Measurements from ENCODE around the gene MTHFD1L. TPM values are rescaled to one million over a fixed set of nuclear protein-coding genes. Genes with fewer than 3 reads are reported as not detected.

Gene MTHFD1L
- total and polyA plus RNA-seq, 2 donors from 2014 or later = 4.7 to 39.6 TPM

- H3K9me3 ChIP-seq (ENCODE audit: control insufficient read depth in 2 of 3, insufficient read depth in 1 of 3, low read length in 3 of 3) = no peaks in the 10 kb centered on the region
- H3K27me3 ChIP-seq (ENCODE audit: control insufficient read depth, insufficient read depth, low read length) = no peaks in the 10 kb centered on the region
- DNase-seq = peak in 1 of 5 donors; percentile 80
- peaks cover 0 to 8% (median 2%) of the 10 kb centered on the region in 3 donors for H3K4me1 ChIP-seq (ENCODE audit: control insufficient read depth in 2 of 3, insufficient read depth in 2 of 3, low read depth in 1 of 3, low read length in 3 of 3)
- FAIRE-seq = no peak
- intact Hi-C loops (cut with DNase I) = no loop called here
- no peak overlapping the region for H3K27ac ChIP-seq (ENCODE audit: low read depth in 2 of 2, low read length in 2 of 2)
- TF ChIP-seq, protein P1, sequence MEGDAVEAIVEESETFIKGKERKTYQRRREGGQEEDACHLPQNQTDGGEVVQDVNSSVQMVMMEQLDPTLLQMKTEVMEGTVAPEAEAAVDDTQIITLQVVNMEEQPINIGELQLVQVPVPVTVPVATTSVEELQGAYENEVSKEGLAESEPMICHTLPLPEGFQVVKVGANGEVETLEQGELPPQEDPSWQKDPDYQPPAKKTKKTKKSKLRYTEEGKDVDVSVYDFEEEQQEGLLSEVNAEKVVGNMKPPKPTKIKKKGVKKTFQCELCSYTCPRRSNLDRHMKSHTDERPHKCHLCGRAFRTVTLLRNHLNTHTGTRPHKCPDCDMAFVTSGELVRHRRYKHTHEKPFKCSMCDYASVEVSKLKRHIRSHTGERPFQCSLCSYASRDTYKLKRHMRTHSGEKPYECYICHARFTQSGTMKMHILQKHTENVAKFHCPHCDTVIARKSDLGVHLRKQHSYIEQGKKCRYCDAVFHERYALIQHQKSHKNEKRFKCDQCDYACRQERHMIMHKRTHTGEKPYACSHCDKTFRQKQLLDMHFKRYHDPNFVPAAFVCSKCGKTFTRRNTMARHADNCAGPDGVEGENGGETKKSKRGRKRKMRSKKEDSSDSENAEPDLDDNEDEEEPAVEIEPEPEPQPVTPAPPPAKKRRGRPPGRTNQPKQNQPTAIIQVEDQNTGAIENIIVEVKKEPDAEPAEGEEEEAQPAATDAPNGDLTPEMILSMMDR (IDR thresholded peaks at IDR 0.05; ENCODE audit: borderline replicate concordance, extremely low read depth, insufficient read depth) = no peak
- H3K36me3 ChIP-seq (ENCODE audit: control insufficient read depth in 2 of 3, insufficient read depth in 3 of 3, low read length in 3 of 3) = no peaks in the 10 kb centered on the region
- H3K9ac ChIP-seq (ENCODE audit: low read length in 3 of 3) = no peak overlapping the region
- no peak overlapping the region for H3K4me3 ChIP-seq (ENCODE audit: low read length in 3 of 3)
Observed at GRCh38 chr6:151140767-151141166, 275.3 kb downstream of the MTHFD1L start.

GRCh38 chr6:151141685-151142084 is 276.2 kb downstream of the MTHFD1L start:
- H3K9ac ChIP-seq (ENCODE audit: low read length in 3 of 3) = no peak overlapping the region
- no peaks in the 10 kb centered on the region for H3K27me3 ChIP-seq (ENCODE audit: control insufficient read depth, insufficient read depth, low read length)
- no peaks in the 10 kb centered on the region for H3K9me3 ChIP-seq (ENCODE audit: control insufficient read depth in 2 of 3, insufficient read depth in 1 of 3, low read length in 3 of 3)
- intact Hi-C loops (cut with DNase I) = no loop called here
- FAIRE-seq (no peak), DNase-seq (peak in 2 of 5 donors; percentile 42 to 79)
- TF ChIP-seq, protein P1 (IDR thresholded peaks at IDR 0.05; ENCODE audit: borderline replicate concordance, extremely low read depth, insufficient read depth) = no peak
- peak overlapping the region; percentile 14 to 68 for H3K27ac ChIP-seq (ENCODE audit: low read depth in 2 of 2, low read length in 2 of 2)
- peaks cover 0 to 2% (median 1%) of the 10 kb centered on the region in 3 donors for H3K4me1 ChIP-seq (ENCODE audit: control insufficient read depth in 2 of 3, insufficient read depth in 2 of 3, low read depth in 1 of 3, low read length in 3 of 3)
- no peak overlapping the region for H3K4me3 ChIP-seq (ENCODE audit: low read length in 3 of 3)
- no peaks in the 10 kb centered on the region for H3K36me3 ChIP-seq (ENCODE audit: control insufficient read depth in 2 of 3, insufficient read depth in 3 of 3, low read length in 3 of 3)

DNA sequence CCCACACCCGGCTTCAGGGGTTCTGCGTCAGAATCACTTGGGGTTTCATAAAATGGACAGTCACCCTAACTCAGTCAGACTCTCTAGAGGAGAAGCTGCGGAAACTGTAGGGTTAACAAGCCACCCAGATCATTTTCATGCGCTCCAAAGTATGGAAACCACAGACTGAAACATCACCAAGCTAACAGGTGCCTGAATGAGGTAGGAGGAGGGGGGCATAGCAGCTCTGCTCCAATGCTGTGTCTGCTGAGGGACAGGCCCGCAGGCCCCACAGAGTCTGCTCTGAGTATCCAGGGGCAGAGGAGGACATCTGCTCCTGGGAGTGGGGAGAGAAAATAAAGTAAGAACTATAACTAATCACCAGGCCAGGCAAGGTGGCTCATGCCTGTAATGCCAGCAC is 277.2 kb downstream of the MTHFD1L start:
- FAIRE-seq (no peak), DNase-seq (no peak)
- Histone ChIP-seq H3K27me3 (ENCODE audit: control insufficient read depth, insufficient read depth, low read length) (no peaks in the 10 kb centered on the region), H3K4me3 (ENCODE audit: low read length in 3 of 3) (no peak overlapping the region), H3K27ac (ENCODE audit: low read depth in 2 of 2, low read length in 2 of 2) (no peak overlapping the region), H3K4me1 (ENCODE audit: control insufficient read depth in 2 of 3, insufficient read depth in 2 of 3, low read depth in 1 of 3, low read length in 3 of 3) (peaks cover 0 to 2% (median under 1%) of the 10 kb centered on the region in 3 donors), H3K36me3 (ENCODE audit: control insufficient read depth in 2 of 3, insufficient read depth in 3 of 3, low read length in 3 of 3) (no peaks in the 10 kb centered on the region), H3K9ac (ENCODE audit: low read length in 3 of 3) (no peak overlapping the region), H3K9me3 (ENCODE audit: control insufficient read depth in 2 of 3, insufficient read depth in 1 of 3, low read length in 3 of 3) (no peaks in the 10 kb centered on the region)
- TF ChIP-seq, protein P1 (IDR thresholded peaks at IDR 0.05; ENCODE audit: borderline replicate concordance, extremely low read depth, insufficient read depth) = no peak
- intact Hi-C loops (cut with DNase I) = no loop called here

GRCh38 chr6:151143337-151143736 is 277.8 kb downstream of the MTHFD1L start:
- Histone ChIP-seq H3K27me3 (ENCODE audit: control insufficient read depth, insufficient read depth, low read length) (no peaks in the 10 kb centered on the region), H3K9ac (ENCODE audit: low read length in 3 of 3) (no peak overlapping the region), H3K9me3 (ENCODE audit: control insufficient read depth in 2 of 3, insufficient read depth in 1 of 3, low read length in 3 of 3) (no peaks in the 10 kb centered on the region), H3K27ac (ENCODE audit: low read depth in 2 of 2, low read length in 2 of 2) (no peak overlapping the region), H3K4me3 (ENCODE audit: low read length in 3 of 3) (no peak overlapping the region), H3K36me3 (ENCODE audit: control insufficient read depth in 2 of 3, insufficient read depth in 3 of 3, low read length in 3 of 3) (no peaks in the 10 kb centered on the region), H3K4me1 (ENCODE audit: control insufficient read depth in 2 of 3, insufficient read depth in 2 of 3, low read depth in 1 of 3, low read length in 3 of 3) (peaks cover 0 to 8% (median 6%) of the 10 kb centered on the region in 3 donors)
- TF ChIP-seq, protein P1 (IDR thresholded peaks at IDR 0.05; ENCODE audit: borderline replicate concordance, extremely low read depth, insufficient read depth) = no peak
- intact Hi-C loops (cut with DNase I) = no loop called here
- DNase-seq (no peak), FAIRE-seq (no peak)

Measured in kidney (tissue), 14 donors.